Activated T-helper 17 cell treated with anti-CD3 and anti-CD28 coated beads, Interleukin-2, amount 50 U/mL, for 72 hours (primary cell): ENCODE measurements around the gene PPIL4. TPM values are rescaled to one million over a fixed set of nuclear protein-coding genes. Genes with fewer than 3 reads are reported as not detected.

Experiments
- ATAC-seq: fragments of 150-1000 bp; cut with Tn5 transposase; replicated peaks from 2 replicates; pipeline ENCODE4 v1.10.0; 2021; ENCODE audit warnings: mild to moderate bottlenecking, moderate library complexity
- H3K27ac Mint-ChIP-seq: one replicate; pipeline ENCODE4 v1.8.0; 2022; ENCODE audit warnings: mixed read lengths
- H3K27me3 Mint-ChIP-seq: one replicate; pipeline ENCODE4 v1.8.0; 2022; ENCODE audit warnings: mixed read lengths
- H3K36me3 Mint-ChIP-seq: one replicate; pipeline ENCODE4 v1.8.0; 2022; ENCODE audit warnings: low read depth, mild to moderate bottlenecking, mixed read lengths
- H3K4me1 Mint-ChIP-seq: one replicate; pipeline ENCODE4 v1.8.0; 2022; ENCODE audit warnings: mixed read lengths
- H3K4me3 Mint-ChIP-seq: one replicate; pipeline ENCODE4 v1.8.0; 2022; ENCODE audit warnings: mild to moderate bottlenecking, mixed read lengths
- H3K9me3 Mint-ChIP-seq: one replicate; pipeline ENCODE4 v1.8.0; 2022; ENCODE audit warnings: mixed read lengths
- total RNA-seq, 2 donors: library from RNA; stranded (reverse); gene quantifications; one replicate each; pipeline ENCODE4 v1.2.3, GENCODE V29; 2022

The PPIL4 gene
- total RNA-seq, 2 donors from 2014 or later: 19.8 to 24.7 TPM

DNA sequence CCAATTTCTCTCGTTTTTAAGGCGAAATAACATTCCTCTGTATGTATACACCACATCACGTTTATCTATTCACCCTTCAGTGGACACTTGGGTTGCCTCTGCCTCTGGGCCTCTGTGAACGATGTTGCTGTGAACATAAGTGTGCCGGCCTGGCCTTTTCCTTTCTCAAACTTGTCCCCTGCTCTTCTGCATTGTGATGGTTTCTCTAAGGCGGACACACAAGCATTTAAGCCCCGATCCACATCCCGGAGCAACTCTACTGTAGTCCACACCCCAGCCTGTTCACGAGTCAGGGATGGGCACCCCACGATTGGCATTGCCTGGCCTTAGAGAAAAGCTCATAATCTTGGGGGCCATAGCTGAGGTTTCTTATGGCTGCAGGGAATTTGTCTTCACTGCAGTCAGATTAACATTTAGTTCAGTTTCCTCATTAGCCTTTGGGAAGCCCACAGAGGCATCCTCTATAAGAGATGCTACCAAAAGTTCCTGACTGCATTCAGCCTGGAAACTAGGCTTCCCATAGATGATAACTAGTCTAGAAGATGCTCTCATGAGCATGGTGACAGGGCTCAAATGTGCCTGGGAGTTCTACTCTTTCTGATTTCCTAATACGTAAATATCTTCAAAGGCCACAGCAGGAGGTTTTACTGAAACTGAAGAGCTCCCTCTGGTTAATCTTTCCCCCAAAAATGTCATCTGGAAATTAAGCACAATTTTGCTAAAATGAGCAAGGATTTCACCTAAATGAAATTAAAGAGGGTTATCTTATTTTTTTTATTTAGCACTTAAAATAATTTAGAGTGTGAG is 61.8 kb downstream of the PPIL4 start:
- ATAC-seq: no peak
- Mint-ChIP-seq H3K27me3 (no peaks in the 10 kb centered on the region), H3K4me3 (peak overlapping the region; percentile 90), H3K4me1 (peaks cover 38% of the 10 kb centered on the region), H3K27ac (peak overlapping the region; percentile 98), H3K9me3 (peaks cover 4% of the 10 kb centered on the region), H3K36me3 (peaks cover 66% of the 10 kb centered on the region)

DNA sequence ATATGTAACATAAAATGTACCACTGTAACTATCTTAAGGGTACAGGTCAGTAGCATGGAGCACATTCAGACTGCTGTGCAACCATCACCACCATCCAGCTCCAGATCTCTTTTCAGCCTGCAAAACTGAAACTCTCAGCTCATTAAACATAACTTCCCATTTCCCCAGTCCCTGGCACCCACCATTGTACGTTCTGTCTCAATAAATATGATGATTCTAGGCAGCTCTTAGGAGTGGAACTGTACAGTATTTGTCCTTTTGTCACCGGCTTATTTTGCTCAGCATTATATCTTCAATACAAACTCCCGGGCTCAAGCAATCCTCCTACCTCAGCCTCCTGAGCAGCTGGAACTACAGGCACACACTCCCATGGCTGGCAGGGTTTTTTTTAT is 62.5 kb downstream of the PPIL4 start:
- H3K4me1 Mint-ChIP-seq: peaks cover 38% of the 10 kb centered on the region
- H3K27me3 Mint-ChIP-seq: no peaks in the 10 kb centered on the region
- H3K9me3 Mint-ChIP-seq: peaks cover 4% of the 10 kb centered on the region
- peak overlapping the region; percentile 98 for H3K27ac Mint-ChIP-seq
- no peak for ATAC-seq
- H3K4me3 Mint-ChIP-seq: peak overlapping the region; percentile 90
- H3K36me3 Mint-ChIP-seq: peaks cover 73% of the 10 kb centered on the region

DNA sequence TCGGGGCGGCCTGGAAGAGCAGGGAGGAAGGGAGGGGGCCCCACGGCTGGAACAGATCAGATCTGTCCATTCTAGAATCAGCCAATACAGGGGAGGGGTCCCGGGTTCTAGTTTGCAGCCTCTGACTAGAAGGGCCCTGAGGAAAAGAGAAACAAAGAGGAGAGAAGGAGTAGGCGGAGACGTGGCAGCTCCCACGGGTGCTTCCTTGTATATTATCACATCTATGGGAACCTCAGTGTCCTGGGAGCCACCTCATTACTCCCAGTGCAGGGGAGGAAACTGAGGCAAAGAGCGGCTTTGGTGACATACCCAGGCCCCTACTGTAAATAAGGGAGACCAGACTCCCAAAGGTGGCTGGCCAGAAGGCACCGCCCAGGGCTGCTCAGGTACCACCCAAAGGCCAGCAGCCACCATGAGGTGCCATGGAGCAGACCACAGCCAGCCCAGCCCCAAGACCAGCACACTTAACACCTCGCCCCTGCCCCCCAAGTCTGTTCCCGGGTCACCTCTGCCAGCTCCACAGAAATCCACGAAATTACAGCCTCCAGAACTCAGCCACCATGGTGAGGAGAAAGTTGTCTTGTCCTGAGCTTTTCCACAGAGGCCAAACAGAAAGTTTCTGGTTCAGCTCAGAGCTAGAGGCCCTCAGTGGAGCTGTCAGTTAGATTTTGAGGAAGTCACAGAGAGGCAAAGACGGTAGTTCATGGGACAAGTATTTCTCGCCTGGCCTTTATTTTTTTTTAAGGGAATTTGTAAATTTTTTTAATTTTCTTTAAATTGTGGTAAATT is 63.1 kb downstream of the PPIL4 start:
- Mint-ChIP-seq H3K27me3 (no peaks in the 10 kb centered on the region), H3K36me3 (peaks cover 79% of the 10 kb centered on the region), H3K9me3 (peaks cover 4% of the 10 kb centered on the region), H3K4me3 (peak overlapping the region; percentile 90), H3K27ac (peak overlapping the region; percentile 98), H3K4me1 (peaks cover 38% of the 10 kb centered on the region)
- peak; percentile 8 for ATAC-seq

DNA sequence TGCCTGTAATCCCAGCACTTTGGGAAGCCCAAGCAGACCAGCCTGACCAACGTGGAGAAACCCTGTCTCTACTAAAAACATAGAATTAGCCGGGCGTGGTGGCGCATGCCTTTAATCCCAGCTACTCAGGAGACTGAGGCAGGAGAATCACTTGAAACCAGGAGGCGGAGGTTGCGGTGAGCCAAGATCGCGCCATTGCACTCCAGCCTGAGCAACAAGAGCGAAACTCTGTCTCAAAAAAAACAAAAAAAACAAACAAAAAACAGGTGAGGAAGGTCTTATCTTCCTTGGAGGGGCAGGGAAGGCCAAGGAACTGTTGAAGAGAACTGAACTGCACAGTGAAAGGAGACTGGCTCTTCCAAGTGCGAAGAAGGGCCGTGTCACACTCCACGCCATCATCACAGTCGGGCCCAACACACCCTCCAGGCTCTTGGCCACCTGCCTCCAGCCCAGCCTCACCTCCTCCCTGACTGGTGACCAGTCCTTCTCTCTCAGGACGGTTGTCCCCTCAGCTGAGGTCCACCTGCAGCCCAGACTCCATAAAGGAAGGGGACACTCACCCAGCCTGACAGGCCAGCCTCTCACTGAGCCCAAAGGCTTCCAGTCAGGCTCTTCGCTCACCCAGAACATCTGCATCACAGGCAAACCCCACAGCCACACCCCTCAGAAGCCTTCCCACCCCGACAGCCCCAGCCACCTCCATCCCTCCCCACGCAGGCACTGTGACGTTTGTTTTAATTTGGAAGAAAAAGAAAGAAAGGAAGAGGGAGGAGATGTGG is 65.2 kb downstream of the PPIL4 start:
- Mint-ChIP-seq H3K36me3 (peaks cover 100% of the 10 kb centered on the region), H3K4me1 (peaks cover 42% of the 10 kb centered on the region), H3K4me3 (peak overlapping the region; percentile 90), H3K27me3 (no peaks in the 10 kb centered on the region), H3K27ac (peak overlapping the region; percentile 98), H3K9me3 (no peaks in the 10 kb centered on the region)
- peak; percentile 15 for ATAC-seq

DNA sequence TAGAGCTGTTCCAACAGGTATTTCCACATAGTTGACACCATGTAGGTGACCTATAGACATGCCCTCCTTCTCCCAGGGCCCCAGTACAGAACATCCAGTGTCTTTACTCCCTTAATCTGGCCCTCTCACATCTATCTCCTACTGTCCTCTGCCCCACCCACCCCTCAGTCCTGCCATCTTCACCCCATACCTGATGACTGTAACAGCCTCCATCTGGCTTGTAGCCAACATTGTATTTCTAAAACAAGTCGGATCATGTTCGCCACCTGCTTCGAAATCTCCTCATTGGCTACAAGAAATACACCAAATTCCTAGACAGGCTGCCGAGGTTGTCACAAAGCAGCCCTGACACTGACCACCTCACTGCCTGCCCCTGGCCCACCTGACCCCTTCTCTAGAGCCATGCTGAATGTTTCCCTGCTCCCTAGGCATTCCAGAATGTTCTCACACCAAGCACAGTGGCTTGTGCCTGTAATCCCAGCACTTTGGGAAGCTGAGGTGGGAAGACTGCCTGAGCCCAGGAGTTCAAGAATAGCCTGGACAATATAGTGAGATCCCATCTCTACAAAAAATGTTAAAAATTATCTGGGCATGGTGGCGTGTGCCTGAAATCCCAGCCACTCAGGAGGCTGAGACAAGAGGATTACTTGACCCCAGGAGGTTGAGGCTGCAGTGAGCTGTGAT is 67.1 kb downstream of the PPIL4 start:
- no peaks in the 10 kb centered on the region for H3K27me3 Mint-ChIP-seq
- H3K9me3 Mint-ChIP-seq: no peaks in the 10 kb centered on the region
- no peak for ATAC-seq
- peaks cover 100% of the 10 kb centered on the region for H3K36me3 Mint-ChIP-seq
- peak overlapping the region; percentile 90 for H3K4me3 Mint-ChIP-seq
- peak overlapping the region; percentile 98 for H3K27ac Mint-ChIP-seq
- peaks cover 36% of the 10 kb centered on the region for H3K4me1 Mint-ChIP-seq

DNA sequence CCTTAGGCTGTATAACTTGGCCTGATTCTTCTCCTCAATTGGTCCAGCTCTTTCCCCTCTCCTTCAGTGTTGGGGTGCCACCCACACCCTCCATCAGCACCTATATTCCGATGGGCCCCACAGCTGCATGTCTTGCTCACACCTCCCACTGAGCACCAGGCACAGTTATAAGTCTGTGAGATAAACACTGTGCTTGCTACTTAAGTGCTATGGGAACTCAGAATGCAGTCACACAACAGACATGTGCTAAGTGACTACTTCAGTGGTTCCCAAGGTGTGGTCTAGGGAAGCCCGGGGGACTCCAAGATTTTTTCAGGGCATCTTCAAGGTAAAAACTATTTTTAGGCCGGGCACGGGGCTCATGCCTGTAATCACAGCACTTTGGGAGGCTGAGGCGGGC is 68.3 kb downstream of the PPIL4 start:
- Mint-ChIP-seq H3K4me1 (peaks cover 49% of the 10 kb centered on the region), H3K36me3 (peaks cover 100% of the 10 kb centered on the region), H3K27me3 (no peaks in the 10 kb centered on the region), H3K4me3 (peak overlapping the region; percentile 90), H3K9me3 (no peaks in the 10 kb centered on the region), H3K27ac (peak overlapping the region; percentile 85)
- ATAC-seq: no peak

DNA sequence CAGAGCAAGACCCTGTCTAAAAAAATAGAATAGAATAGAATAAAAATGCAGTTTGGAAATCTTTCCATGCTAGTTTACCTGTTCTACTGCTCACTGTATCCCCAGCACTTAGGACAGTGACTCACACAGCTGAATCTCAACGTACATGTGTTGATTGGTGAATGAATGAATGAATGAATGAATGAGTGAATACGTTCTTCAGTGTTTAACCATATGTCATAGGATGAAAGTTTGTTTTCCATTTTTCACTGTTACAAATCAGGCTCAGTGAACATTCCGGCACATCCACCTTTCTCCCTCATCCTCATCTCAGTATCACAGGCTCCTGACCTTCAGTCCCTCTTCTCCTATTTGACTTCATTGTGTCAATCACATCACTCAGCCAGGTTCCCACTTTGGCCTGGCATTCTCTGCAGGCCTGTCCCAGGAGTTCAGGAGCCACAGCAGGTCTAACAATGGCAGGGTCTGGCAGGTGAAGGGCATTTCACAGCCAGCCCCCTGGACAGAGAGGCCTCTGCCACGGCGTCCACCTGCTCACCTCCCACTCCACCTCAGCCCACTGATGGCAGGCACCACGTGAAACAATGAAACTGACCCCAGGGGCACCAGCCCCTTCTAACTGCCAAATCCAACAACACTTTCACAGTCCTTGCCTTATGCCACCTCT is 68.9 kb downstream of the PPIL4 start:
- no peak for ATAC-seq
- Mint-ChIP-seq H3K9me3 (no peaks in the 10 kb centered on the region), H3K4me1 (peaks cover 55% of the 10 kb centered on the region), H3K36me3 (peaks cover 100% of the 10 kb centered on the region), H3K4me3 (peak overlapping the region; percentile 90), H3K27ac (peak overlapping the region; percentile 85), H3K27me3 (no peaks in the 10 kb centered on the region)

DNA sequence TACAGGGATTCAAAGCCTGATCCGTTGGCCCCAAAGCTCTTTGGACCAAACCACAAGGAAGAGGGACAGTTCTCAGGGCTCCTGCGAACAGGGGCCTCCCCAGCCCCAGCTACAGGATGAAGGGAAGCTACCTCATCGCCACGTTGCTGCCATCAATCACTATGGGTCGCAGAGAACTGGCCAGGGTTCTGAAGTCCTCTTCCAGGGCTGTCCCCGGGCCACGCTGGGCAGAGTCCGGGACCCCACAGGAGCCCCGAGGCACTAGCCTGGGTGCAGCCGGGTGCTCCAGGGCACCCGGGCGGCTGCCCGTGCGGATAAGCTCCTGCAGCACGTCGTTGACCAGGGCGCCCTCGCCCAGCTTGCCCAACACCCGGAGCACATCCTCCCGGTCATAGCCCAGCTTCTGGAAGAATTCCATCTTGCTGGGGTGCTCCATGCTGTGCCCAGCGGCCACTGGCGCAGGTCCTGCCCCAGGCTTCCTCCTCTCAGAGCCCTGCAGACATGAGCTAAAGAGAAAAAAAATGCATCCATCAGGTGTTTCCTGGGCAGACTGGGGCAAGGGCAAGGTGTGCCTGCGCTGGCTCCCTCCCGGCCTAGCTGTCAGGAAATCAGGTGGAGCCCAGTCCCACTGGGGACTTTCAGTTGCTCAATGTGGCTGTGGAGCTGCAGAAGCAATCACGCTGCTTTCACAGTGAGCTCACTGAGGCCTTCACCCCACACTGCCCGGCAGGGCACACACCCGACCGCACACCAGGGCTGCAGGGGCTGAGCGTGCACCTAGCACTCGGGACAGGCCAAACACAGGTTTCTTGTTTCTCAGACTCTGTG is 71.5 kb downstream of the PPIL4 start:
- Mint-ChIP-seq H3K4me1 (peaks cover 50% of the 10 kb centered on the region), H3K4me3 (peak overlapping the region; percentile 90), H3K27ac (peak overlapping the region; percentile 88), H3K36me3 (peaks cover 100% of the 10 kb centered on the region), H3K27me3 (no peaks in the 10 kb centered on the region), H3K9me3 (no peaks in the 10 kb centered on the region)
- ATAC-seq: peak; percentile 10

DNA sequence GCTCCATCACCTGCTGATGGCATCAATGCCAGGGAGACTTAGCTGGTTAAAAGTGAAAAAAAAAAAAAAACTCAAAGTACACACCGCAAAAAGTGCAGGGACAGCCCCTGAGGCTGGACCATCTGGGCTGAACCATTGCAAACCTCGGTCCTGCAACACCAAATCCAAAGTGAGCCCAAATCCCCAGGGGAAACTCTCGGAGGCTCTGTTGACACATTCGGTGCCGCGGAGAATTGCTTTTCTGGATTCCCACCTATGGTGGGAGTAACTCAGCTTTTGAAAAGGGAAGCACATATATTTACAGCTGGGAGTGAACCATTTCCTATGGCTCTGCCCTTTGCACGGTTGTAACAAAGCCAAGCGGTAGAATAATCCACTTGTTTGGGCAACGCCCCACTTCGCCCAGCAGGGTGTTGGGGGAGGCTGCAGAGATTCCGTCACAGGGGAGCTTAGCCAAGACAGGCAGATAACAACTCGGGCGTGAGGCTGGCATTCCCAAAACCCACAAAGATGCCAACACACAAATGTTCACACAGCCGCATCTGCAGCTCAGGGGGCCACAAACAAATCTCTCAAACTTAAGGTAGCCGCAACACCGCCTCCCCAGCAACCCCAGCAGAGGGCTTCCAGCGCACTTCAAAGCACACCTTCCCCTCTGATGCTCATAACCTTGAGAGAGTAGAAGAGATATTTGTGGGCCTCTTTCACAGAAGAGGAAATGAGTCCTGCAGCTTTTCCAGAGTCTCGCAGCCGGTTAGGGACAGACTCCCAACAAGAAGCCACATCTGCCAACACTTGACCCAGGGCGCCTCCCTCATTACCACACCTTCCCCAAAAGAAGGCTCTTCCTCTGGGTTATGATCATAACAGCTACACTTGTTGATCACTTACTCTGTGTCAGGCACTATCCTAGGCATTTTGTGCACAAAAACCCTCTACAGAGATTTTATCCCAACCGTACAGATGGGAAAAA is 72.5 kb downstream of the PPIL4 start:
- peaks cover 48% of the 10 kb centered on the region for H3K4me1 Mint-ChIP-seq
- peak overlapping the region; percentile 90 for H3K4me3 Mint-ChIP-seq
- no peaks in the 10 kb centered on the region for H3K27me3 Mint-ChIP-seq
- H3K36me3 Mint-ChIP-seq: peaks cover 100% of the 10 kb centered on the region
- H3K27ac Mint-ChIP-seq: peak overlapping the region; percentile 88
- H3K9me3 Mint-ChIP-seq: no peaks in the 10 kb centered on the region
- peak; percentile 33 for ATAC-seq

DNA sequence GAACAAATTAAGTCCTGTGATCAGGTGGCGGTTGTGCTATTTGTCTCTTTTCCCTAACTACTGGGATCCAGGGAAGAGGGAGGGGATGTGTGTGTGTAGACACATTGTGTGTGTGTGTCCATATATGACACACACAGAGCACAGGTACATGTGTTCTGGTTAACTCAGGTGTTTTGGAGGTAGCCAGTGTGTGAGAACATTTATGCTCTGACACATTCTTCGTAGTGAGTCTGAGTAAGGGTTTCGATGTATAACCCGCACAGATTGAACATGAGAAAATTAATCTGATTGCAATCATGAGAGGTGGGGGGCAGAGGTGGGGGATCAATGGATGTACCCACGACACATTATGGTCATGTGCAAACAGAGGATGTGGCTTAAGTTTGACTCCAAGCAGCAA is 73.6 kb downstream of the PPIL4 start:
- peaks cover 100% of the 10 kb centered on the region for H3K36me3 Mint-ChIP-seq
- H3K9me3 Mint-ChIP-seq: no peaks in the 10 kb centered on the region
- peak overlapping the region; percentile 90 for H3K4me3 Mint-ChIP-seq
- ATAC-seq: peak; percentile 73
- peak overlapping the region; percentile 88 for H3K27ac Mint-ChIP-seq
- H3K4me1 Mint-ChIP-seq: peaks cover 46% of the 10 kb centered on the region
- H3K27me3 Mint-ChIP-seq: no peaks in the 10 kb centered on the region

DNA sequence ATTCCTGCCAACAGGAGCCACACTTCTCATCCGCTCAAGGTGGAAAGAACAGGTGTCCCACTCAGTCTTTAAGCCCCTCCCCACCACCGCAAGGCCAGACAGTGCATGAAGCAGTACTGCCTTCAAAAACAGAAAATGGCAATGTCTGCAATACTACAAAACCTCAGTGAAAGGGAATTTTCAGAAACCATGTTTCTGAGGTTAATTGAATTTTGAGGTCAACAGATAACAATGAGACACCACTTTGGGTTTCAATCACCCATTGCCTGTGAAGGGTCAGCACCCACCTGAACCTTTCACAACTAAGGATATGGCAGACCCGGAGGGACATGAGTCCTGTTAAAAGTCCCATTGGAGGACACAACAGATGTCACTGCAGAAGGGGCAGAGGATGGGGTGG is 74.0 kb downstream of the PPIL4 start:
- Mint-ChIP-seq H3K4me3 (peak overlapping the region; percentile 90), H3K36me3 (peaks cover 100% of the 10 kb centered on the region), H3K27me3 (no peaks in the 10 kb centered on the region), H3K9me3 (no peaks in the 10 kb centered on the region), H3K27ac (peak overlapping the region; percentile 88), H3K4me1 (peaks cover 42% of the 10 kb centered on the region)
- ATAC-seq: peak; percentile 59

DNA sequence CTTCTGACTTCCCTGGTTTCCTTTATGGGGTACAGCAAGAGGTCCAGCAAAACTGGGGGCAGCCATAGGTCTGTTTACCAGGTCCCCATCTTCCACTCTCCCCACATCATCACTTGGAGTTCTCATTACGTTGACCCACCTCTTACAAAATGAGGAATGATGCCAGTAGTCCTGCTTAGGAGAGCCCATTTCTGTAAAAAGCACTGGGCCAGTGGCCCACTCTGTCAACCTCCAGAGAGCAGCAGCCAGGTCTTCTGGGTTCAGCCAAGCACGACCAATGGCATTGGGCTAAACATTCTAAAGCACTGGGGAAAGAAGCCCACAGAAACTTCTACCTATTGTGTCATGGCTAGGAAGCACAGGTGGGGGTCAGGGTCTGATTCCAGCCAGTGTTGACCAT is 74.9 kb downstream of the PPIL4 start:
- peak overlapping the region; percentile 90 for H3K4me3 Mint-ChIP-seq
- H3K27ac Mint-ChIP-seq: peak overlapping the region; percentile 88
- peaks cover 100% of the 10 kb centered on the region for H3K36me3 Mint-ChIP-seq
- no peaks in the 10 kb centered on the region for H3K27me3 Mint-ChIP-seq
- no peaks in the 10 kb centered on the region for H3K9me3 Mint-ChIP-seq
- ATAC-seq: no peak
- H3K4me1 Mint-ChIP-seq: peaks cover 41% of the 10 kb centered on the region
